ENCODE data around the gene SMARCD2. TPM values are rescaled to one million over a fixed set of nuclear protein-coding genes. Genes with fewer than 3 reads are reported as not detected.
A peak's percentile ranks its signal among the peaks of the same experiment; 100 is the strongest.

The SMARCD2 gene
- total RNA-seq, 2 experiments from 2014 or later = 120 to 136 TPM

DNA sequence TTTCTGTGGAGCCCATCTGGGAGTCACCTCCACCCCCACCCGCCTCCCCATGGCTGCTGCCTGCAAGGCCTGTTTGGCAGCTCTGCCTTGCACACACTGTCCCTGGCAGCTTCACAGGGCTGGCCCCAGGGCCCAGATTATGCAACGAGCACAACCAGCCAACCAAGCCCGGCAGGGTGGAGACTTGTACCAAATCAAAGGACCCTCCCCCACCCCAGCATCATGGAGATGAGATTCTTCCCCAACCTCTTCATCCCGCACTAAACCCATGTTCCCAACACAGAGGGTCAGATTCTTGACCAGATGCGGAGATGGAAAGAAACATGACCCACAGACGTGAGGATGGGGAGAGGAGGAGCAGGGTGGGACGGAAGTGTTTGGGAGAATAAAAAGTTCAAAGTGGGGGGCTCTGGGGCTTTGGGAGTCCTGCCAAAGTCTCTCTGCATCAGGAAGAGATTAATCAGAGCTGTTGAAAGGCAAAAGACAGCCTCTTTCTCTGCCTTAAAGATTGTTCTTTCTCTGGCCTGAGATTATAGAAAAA lies 3.8 kb downstream of the SMARCD2 start:
- peaks cover 57% of the 10 kb centered on the region for H3K36me3 ChIP-seq (ENCODE audit: insufficient read depth, low read length)
- H3K4me2 ChIP-seq (ENCODE audit: low read length) = peak overlapping the region; percentile 83
- H3K9me2 ChIP-seq (ENCODE audit: insufficient read depth, low read length) = no peaks in the 10 kb centered on the region
- H2AFZ ChIP-seq (ENCODE audit: low read length) = no peak overlapping the region
- intact Hi-C loops (cut with micrococcal nuclease; ENCODE audit: unreplicated experiment) = no loop called here
- CTCF ChIA-PET (ENCODE audit: unreplicated experiment) = interaction anchor here (0.7 kb wide), 1 partner anchor 11 kb away, joined by 3 read pairs; no protein-coding TSS in a partner anchor
- no peak for DNase-seq (ENCODE audit: low spot score)
- no peaks in the 10 kb centered on the region for H3K9me3 ChIP-seq (ENCODE audit: low read length)
- BruUV-seq (replicated peaks) = no TSS peak
- POLR2A ChIA-PET = interaction anchor here (0.6 to 4.4 kb wide), 4 partner anchors 11 to 100 kb away, joined by 4 to 20 read pairs (median 4); partner anchors contain the start of genes FTSJ3 and PSMC5
- H3K79me2 ChIP-seq (ENCODE audit: insufficient read depth, low read depth, low read length) = peaks cover 59% of the 10 kb centered on the region
- peak overlapping the region; percentile 44 for H3K4me3 ChIP-seq (ENCODE audit: low read depth, low read length, poor library complexity, severe bottlenecking)
- H3K4me1 ChIP-seq (ENCODE audit: insufficient read depth, low read length, poor library complexity, severe bottlenecking) = peaks cover 41% of the 10 kb centered on the region
- H3K27ac ChIP-seq (ENCODE audit: low read depth, low read length, poor library complexity, severe bottlenecking) = peak overlapping the region; percentile 43
- TF ChIP-seq, protein P1, sequence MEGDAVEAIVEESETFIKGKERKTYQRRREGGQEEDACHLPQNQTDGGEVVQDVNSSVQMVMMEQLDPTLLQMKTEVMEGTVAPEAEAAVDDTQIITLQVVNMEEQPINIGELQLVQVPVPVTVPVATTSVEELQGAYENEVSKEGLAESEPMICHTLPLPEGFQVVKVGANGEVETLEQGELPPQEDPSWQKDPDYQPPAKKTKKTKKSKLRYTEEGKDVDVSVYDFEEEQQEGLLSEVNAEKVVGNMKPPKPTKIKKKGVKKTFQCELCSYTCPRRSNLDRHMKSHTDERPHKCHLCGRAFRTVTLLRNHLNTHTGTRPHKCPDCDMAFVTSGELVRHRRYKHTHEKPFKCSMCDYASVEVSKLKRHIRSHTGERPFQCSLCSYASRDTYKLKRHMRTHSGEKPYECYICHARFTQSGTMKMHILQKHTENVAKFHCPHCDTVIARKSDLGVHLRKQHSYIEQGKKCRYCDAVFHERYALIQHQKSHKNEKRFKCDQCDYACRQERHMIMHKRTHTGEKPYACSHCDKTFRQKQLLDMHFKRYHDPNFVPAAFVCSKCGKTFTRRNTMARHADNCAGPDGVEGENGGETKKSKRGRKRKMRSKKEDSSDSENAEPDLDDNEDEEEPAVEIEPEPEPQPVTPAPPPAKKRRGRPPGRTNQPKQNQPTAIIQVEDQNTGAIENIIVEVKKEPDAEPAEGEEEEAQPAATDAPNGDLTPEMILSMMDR (conservative IDR thresholded peaks at IDR 0.05; ENCODE audit: low read length) = no peak
- TF ChIP-seq EZH2phosphoT487 (IDR thresholded peaks at IDR 0.05; ENCODE audit: borderline replicate concordance, low read depth, low read length) = no peak
- peaks cover 18% of the 10 kb centered on the region for H4K20me1 ChIP-seq (ENCODE audit: insufficient read depth, low read length)

DNA sequence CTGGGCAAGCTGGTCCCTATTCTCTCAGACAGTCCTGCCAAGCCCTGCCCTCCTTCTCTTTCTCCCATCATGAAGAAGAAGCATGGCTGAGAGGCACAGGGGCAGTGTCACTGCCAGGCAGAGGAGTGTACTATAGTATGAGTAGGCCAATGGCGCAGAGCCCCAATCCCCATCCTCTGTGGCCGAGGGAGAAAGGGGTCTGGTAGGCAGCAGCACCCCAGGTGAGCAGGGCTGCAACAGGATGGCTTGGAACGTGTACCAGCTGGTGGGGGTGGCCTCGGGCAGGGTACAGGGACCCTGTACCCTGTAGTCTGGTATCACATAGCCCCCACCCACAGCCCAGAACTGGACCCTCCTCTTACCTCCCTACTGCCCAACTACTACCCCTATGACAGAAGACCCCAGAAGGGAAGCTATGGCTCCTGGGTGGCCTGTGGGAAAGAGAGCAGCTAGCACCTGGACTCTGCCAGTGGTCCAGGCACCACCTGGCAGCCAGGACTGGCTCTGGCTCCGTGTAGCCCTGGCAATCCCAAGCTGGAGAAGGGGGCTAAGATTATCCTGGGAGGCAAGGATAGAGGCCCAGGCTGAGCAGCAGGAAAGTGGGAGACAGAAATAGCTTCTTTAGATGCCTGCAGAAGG lies 4.4 kb downstream of the SMARCD2 start:
- Histone ChIP-seq H3K4me2 (ENCODE audit: low read length) (peak overlapping the region; percentile 83), H3K4me3 (ENCODE audit: low read depth, low read length, poor library complexity, severe bottlenecking) (peak overlapping the region; percentile 44), H3K36me3 (ENCODE audit: insufficient read depth, low read length) (peaks cover 64% of the 10 kb centered on the region), H2AFZ (ENCODE audit: low read length) (no peak overlapping the region), H4K20me1 (ENCODE audit: insufficient read depth, low read length) (peaks cover 18% of the 10 kb centered on the region), H3K9me2 (ENCODE audit: insufficient read depth, low read length) (no peaks in the 10 kb centered on the region), H3K4me1 (ENCODE audit: insufficient read depth, low read length, poor library complexity, severe bottlenecking) (peaks cover 39% of the 10 kb centered on the region), H3K79me2 (ENCODE audit: insufficient read depth, low read depth, low read length) (peaks cover 59% of the 10 kb centered on the region), H3K9me3 (ENCODE audit: low read length) (no peaks in the 10 kb centered on the region), H3K27ac (ENCODE audit: low read depth, low read length, poor library complexity, severe bottlenecking) (no peak overlapping the region)
- no TSS peak for BruUV-seq (replicated peaks)
- intact Hi-C loops (cut with micrococcal nuclease; ENCODE audit: unreplicated experiment) = no loop called here
- POLR2A ChIA-PET = interaction anchor here (4.4 kb wide), 1 partner anchor 10 kb away, joined by 20 read pairs; the partner anchor contains the start of genes FTSJ3 and PSMC5
- DNase-seq (ENCODE audit: low spot score) = no peak
- CTCF ChIA-PET (ENCODE audit: unreplicated experiment) = no interaction called here
- no peak for TF ChIP-seq EZH2phosphoT487 (IDR thresholded peaks at IDR 0.05; ENCODE audit: borderline replicate concordance, low read depth, low read length)
- TF ChIP-seq, protein P1 (conservative IDR thresholded peaks at IDR 0.05; ENCODE audit: low read length) = no peak

DNA sequence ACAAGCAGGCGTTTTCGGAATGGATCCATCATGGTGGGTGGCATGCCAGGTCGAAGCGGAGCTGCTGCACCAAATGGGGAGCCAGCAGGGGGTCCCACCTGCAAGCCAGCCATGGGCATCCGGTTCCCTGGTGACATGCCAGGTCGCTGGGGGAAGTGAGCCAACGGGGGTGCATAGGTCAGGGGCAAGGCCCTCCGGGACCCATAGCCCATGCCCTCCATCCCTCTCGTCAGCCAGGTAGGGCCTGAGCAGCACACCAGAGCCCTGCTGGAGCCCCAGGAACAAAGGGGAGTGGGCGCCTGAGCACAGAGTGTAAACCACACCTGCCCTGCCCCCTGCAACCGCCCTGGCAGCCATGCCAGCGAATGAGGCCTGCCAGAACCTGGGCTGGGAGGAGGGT lies 5.0 kb downstream of the SMARCD2 start:
- Histone ChIP-seq H2AFZ (ENCODE audit: low read length) (no peak overlapping the region), H3K4me2 (ENCODE audit: low read length) (no peak overlapping the region), H3K4me3 (ENCODE audit: low read depth, low read length, poor library complexity, severe bottlenecking) (no peak overlapping the region), H3K27ac (ENCODE audit: low read depth, low read length, poor library complexity, severe bottlenecking) (no peak overlapping the region), H3K36me3 (ENCODE audit: insufficient read depth, low read length) (peaks cover 70% of the 10 kb centered on the region), H3K9me2 (ENCODE audit: insufficient read depth, low read length) (no peaks in the 10 kb centered on the region), H3K4me1 (ENCODE audit: insufficient read depth, low read length, poor library complexity, severe bottlenecking) (peaks cover 39% of the 10 kb centered on the region), H3K9me3 (ENCODE audit: low read length) (no peaks in the 10 kb centered on the region), H4K20me1 (ENCODE audit: insufficient read depth, low read length) (peaks cover 18% of the 10 kb centered on the region), H3K79me2 (ENCODE audit: insufficient read depth, low read depth, low read length) (peaks cover 59% of the 10 kb centered on the region)
- POLR2A ChIA-PET = no interaction called here
- intact Hi-C loops (cut with micrococcal nuclease; ENCODE audit: unreplicated experiment) = no loop called here
- TF ChIP-seq, protein P1 (conservative IDR thresholded peaks at IDR 0.05; ENCODE audit: low read length) = no peak
- no peak for TF ChIP-seq EZH2phosphoT487 (IDR thresholded peaks at IDR 0.05; ENCODE audit: borderline replicate concordance, low read depth, low read length)
- no peak for DNase-seq (ENCODE audit: low spot score)
- BruUV-seq (replicated peaks) = no TSS peak
- CTCF ChIA-PET (ENCODE audit: unreplicated experiment) = no interaction called here

Data from OCI-LY7 (cell line).